Measurements from ENCODE around the gene MBNL2.

DNA sequence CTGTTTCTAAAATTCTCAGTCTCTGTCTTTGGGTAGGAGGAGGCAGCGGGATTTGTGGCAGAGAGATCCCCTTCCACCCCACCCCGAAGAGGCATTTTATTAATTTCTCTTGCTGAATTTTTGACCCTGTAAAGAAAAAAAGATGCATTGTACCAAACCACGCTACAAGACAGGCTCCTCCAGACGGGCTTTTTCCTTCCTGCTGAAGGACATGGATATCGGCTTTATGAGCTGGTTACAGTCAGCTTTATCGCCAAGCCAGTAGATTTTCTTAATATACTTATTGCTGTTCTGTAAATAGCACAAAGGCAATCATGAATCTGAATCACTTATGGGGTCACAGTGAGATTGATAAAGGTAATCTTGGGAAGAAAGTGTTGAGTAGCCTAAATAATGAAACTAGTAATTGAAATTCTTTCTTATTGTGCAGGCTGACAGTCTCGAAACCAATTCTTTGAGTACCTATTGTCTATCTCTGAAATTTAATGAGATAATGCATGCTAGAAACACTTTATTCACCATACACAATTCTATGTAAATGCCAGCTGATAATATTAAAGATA is 24.5 kb downstream of the MBNL2 start:
- TF ChIP-seq POLR2A (IDR thresholded peaks at IDR 0.05; ENCODE audit: low read depth, low read length), result no peak
- TF ChIP-seq, protein P1, sequence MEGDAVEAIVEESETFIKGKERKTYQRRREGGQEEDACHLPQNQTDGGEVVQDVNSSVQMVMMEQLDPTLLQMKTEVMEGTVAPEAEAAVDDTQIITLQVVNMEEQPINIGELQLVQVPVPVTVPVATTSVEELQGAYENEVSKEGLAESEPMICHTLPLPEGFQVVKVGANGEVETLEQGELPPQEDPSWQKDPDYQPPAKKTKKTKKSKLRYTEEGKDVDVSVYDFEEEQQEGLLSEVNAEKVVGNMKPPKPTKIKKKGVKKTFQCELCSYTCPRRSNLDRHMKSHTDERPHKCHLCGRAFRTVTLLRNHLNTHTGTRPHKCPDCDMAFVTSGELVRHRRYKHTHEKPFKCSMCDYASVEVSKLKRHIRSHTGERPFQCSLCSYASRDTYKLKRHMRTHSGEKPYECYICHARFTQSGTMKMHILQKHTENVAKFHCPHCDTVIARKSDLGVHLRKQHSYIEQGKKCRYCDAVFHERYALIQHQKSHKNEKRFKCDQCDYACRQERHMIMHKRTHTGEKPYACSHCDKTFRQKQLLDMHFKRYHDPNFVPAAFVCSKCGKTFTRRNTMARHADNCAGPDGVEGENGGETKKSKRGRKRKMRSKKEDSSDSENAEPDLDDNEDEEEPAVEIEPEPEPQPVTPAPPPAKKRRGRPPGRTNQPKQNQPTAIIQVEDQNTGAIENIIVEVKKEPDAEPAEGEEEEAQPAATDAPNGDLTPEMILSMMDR (conservative IDR thresholded peaks at IDR 0.05; ENCODE audit: low read depth, low read length), result no peak

Measured in IMR-90 (cell line).